GM21515 (cell line): ENCODE results near the gene IRAK2.

Source experiments
- ATAC-seq: cut with Tn5 transposase; IDR thresholded peaks from one replicate; pipeline ENCODE4 v1.9.1; 2021; ENCODE audit not compliant: unreplicated experiment

Gene IRAK2

GRCh38 chr3:10279384-10280176, 114.9 kb downstream of the IRAK2 start:
- ATAC-seq = no peak

- no peak for ATAC-seq
Observed at GRCh38 chr3:10280177-10280529, 115.4 kb downstream of the IRAK2 start.

- no peak for ATAC-seq
Observed at GRCh38 chr3:10280571-10280970, 115.9 kb downstream of the IRAK2 start.

- no peak for ATAC-seq
Observed at GRCh38 chr3:10281951-10282350, 117.2 kb downstream of the IRAK2 start.

- no peak for ATAC-seq
Observed at GRCh38 chr3:10283638-10284037, 118.9 kb downstream of the IRAK2 start.

- ATAC-seq = no peak
Observed at GRCh38 chr3:10284496-10284895, 119.8 kb downstream of the IRAK2 start.

- no peak for ATAC-seq
Observed at GRCh38 chr3:10285272-10286132, 120.8 kb downstream of the IRAK2 start.

- no peak for ATAC-seq
Observed at GRCh38 chr3:10286133-10286524, 121.4 kb downstream of the IRAK2 start.

GRCh38 chr3:10286596-10287295, 122.0 kb downstream of the IRAK2 start:
- no peak for ATAC-seq

GRCh38 chr3:10287936-10288574, 123.3 kb downstream of the IRAK2 start:
- ATAC-seq = no peak

GRCh38 chr3:10288575-10288960, 123.8 kb downstream of the IRAK2 start:
- ATAC-seq = no peak

- ATAC-seq = no peak
Observed at GRCh38 chr3:10289077-10289476, 124.4 kb downstream of the IRAK2 start.

GRCh38 chr3:10289787-10290355, 125.2 kb downstream of the IRAK2 start:
- no peak for ATAC-seq

GRCh38 chr3:10290481-10291176, 125.9 kb downstream of the IRAK2 start:
- no peak for ATAC-seq

- ATAC-seq = no peak
Observed at GRCh38 chr3:10291641-10292040, 126.9 kb downstream of the IRAK2 start.

GRCh38 chr3:10292505-10293419, 128.0 kb downstream of the IRAK2 start, which contains the start of gene GHRL:
TSS of gene GHRL (minus strand) at chr3:10292947. CDS start at chr3:10290180, 2,767 bp downstream.
- peak; percentile 58 for ATAC-seq
